GM12875 (cell line): ENCODE measurements around the gene THRB.

Source experiments
- H3K4me3 ChIP-seq: one replicate; pipeline ENCODE4 v1.5.1; 2011; ENCODE audit warnings: low read depth, low read length, control low read depth
- TF ChIP-seq, protein P1 (sequence below): IDR thresholded peaks from 2 replicates; pipeline ENCODE4 v1.5.1; 2011; ENCODE audit warnings: low read depth, mild to moderate bottlenecking, control low read depth, inconsistent platforms, low read length, moderate library complexity, borderline replicate concordance; ENCODE audit not compliant: insufficient read depth

Gene THRB

DNA sequence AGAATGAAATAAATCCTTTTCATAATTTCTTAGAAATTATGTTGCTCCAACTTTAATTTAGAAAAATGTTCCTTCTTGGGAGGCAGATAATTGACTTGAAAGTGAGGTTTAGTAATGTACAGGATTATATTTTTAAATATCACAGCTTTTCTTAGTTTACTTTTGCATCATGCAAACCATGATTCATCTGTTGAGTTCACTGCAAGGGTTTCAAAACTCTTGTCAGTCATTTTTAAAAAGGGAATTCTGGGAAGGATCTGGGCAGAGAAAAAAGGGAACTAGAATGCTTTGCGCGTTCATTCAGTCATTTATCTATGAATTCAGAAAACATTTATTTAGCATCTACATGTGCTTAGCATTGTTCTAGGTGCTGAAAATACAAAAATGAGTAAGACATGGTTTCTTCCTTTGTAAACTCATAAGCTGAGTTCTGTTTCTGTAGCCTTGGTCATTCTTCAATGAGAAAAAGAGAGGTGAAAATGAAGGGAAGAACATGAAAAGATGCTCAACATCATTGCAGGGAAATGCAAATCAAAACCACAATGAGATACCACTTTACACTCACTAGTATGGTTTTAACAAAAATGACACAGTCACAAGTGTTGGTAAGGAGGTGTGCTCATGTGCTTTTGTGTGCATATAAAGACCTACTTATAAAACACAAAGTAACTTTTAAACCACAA lies 340.5 kb downstream of the THRB start:
- H3K4me3 ChIP-seq: no peak overlapping the region
- TF ChIP-seq, protein P1, sequence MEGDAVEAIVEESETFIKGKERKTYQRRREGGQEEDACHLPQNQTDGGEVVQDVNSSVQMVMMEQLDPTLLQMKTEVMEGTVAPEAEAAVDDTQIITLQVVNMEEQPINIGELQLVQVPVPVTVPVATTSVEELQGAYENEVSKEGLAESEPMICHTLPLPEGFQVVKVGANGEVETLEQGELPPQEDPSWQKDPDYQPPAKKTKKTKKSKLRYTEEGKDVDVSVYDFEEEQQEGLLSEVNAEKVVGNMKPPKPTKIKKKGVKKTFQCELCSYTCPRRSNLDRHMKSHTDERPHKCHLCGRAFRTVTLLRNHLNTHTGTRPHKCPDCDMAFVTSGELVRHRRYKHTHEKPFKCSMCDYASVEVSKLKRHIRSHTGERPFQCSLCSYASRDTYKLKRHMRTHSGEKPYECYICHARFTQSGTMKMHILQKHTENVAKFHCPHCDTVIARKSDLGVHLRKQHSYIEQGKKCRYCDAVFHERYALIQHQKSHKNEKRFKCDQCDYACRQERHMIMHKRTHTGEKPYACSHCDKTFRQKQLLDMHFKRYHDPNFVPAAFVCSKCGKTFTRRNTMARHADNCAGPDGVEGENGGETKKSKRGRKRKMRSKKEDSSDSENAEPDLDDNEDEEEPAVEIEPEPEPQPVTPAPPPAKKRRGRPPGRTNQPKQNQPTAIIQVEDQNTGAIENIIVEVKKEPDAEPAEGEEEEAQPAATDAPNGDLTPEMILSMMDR: no peak

DNA sequence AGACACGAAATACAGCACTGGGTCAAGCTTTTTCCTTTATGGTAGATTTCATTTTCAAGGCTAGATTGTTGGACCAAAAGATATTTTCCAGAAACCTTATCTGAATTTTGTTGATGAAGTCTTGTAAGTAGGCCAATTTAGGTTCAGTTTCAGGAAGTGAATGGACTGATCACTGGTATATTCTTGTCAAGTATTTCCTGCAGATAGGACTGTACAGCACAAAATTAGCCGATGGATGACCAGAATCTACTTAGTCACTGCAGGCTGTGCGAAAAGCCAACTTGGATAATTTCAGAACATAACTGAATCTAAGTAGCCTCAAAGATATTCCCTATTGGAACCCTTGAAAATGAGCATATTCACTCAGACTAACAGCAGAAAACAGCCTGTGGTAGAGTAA lies 343.1 kb downstream of the THRB start:
- TF ChIP-seq, protein P1: no peak
- no peak overlapping the region for H3K4me3 ChIP-seq

DNA sequence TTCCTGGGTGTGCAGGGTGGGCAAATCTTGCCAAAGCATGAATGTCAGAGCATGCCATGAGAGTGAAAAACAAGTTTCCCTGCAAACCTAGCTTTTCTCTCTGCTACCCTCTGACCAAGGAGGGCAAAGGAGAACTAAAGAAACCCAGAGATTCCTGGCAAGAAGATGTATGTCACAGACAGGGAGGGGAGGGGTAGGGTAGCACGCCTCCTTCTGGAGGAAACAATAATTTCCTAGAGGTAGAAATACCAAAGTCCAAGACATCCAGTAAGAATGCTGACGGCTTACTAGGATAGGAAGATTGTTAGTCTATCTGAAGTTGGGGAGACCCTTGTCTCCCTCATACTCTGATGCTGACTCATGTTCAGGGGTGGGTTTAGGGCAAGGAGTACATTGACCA lies 345.6 kb downstream of the THRB start:
- TF ChIP-seq, protein P1: no peak
- no peak overlapping the region for H3K4me3 ChIP-seq

DNA sequence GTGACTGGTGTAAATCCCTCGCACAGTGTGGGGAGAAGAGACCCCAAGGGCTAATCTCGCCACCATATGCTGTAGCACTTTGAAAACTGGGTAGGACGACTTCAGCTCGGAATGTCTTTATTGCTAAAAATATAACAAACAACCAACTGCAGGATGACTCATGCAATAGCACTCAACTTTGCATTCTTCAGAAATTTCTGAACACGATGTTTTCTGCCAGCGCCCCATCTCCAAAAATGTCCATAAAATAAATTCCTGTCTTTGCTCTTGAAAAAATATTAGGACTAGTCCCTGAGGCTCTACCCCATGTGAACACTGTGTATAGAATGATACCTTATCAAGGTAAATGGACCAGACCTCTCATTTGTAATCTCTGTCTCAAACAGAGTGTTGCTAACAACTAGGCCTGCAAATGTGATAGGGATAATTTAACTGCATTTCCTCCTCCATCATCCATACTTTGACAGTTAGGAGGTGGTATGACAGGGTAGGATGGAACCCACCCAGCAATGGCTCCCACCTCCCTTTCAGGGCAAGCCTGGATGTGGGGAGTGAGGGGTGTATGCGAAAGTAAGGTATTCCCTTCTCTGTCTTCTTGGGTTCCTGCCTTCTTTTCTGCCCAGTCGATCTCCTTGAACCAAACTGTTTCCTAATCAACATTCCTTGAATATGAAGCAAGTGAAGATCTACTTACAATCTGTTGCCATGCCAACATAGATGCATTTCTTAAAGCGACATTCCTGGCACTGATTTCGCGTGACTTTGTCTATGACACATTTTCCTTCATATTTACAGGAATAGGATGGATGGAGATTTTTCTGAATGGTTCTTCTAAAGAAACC lies 348.4 kb downstream of the THRB start:
- TF ChIP-seq, protein P1: no peak
- H3K4me3 ChIP-seq: no peak overlapping the region

DNA sequence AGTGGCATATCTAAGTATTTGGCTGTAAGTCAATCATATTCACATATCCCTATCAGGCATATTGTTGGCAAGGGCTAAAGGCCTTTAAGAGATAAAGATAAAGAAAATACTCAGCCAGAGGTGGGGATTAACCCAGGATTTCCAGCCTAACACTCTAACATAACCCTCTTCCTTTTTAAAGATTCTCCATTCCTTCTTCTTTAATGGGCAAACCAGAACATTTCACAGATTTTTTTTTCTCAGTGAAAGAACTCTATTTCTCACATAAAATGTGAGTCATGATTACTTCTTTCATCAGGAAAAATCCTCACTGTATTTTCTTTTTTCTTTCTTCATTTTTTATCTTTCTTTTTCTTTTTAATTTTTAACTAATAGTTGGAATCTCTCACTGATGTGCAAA lies 349.2 kb downstream of the THRB start:
- no peak overlapping the region for H3K4me3 ChIP-seq
- TF ChIP-seq, protein P1: no peak

DNA sequence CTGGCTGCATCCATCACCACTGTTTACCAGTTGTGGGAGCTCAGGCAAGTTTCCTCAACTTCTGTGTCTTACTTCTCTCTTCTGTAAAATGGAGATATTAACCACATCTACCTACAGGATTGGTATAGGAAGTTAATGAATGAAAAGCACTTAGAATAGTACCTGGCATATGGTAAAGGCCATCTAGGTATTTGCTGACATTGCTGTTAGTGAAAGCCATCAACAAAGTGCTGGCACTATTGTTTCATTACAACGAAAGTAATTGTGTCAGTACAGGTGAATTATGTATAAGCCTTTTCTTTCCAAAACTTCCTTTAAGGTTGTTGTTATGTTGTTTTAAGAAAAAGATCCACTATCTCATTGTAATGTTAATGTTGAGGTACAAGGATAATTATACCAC lies 352.5 kb downstream of the THRB start:
- no peak overlapping the region for H3K4me3 ChIP-seq
- TF ChIP-seq, protein P1: no peak

DNA sequence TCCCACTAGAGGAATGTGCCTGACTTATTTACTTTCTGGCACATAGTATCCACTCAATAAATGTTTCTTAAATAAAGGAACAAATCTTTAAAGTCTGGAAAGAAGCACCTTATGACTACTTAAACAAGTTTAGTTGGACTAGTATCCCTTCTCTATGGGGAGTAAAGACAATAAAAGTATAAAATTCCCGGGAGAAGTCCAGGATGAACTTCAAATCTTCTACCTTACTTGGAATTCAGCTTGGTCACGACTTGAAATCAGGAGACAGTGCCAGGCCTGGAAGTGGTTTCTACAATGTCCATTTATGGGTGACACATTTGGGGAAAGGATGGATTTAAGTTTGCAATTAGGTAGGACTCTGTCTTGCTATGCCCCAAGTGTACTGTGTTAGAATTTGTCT lies 353.1 kb downstream of the THRB start:
- TF ChIP-seq, protein P1: no peak

More for the DNA sequence above, 353.1 kb downstream of the THRB start:
- no peak overlapping the region for H3K4me3 ChIP-seq
